Endothelial cell (in vitro differentiated cells): ENCODE data around the gene IGF2BP2. TPM values are rescaled to one million over a fixed set of nuclear protein-coding genes. Genes with fewer than 3 reads are reported as not detected.
"Not testable (repeated sequence)": the region's sequence is repeated elsewhere in the genome, so short reads cannot be mapped to it uniquely, and the experiment has no call there.

Experiments
- DNase-seq: peaks from one replicate; pipeline ENCODE4 v3.0.0; 2021; ENCODE audit warnings: low spot score
- H3K27ac Mint-ChIP-seq: one replicate; pipeline ENCODE4 v1.8.0; 2021; ENCODE audit warnings: mixed read lengths, inconsistent platforms; ENCODE audit not compliant: unreplicated experiment
- H3K27me3 Mint-ChIP-seq: one replicate; pipeline ENCODE4 v1.8.0; 2021; ENCODE audit warnings: mild to moderate bottlenecking, moderate library complexity, mixed read lengths, inconsistent platforms; ENCODE audit not compliant: unreplicated experiment
- H3K36me3 Mint-ChIP-seq: one replicate; pipeline ENCODE4 v1.8.0; 2021; ENCODE audit warnings: mild to moderate bottlenecking, low read depth, mixed read lengths, inconsistent platforms; ENCODE audit not compliant: unreplicated experiment
- H3K4me1 Mint-ChIP-seq: one replicate; pipeline ENCODE4 v1.8.0; 2021; ENCODE audit warnings: mild to moderate bottlenecking, mixed read lengths, inconsistent platforms; ENCODE audit not compliant: unreplicated experiment
- H3K4me3 Mint-ChIP-seq: one replicate; pipeline ENCODE4 v1.8.0; 2021; ENCODE audit warnings: mild to moderate bottlenecking, mixed read lengths, inconsistent platforms; ENCODE audit not compliant: unreplicated experiment
- H3K9me3 Mint-ChIP-seq: one replicate; pipeline ENCODE4 v1.8.0; 2021; ENCODE audit warnings: mixed read lengths, inconsistent platforms; ENCODE audit not compliant: unreplicated experiment
- total RNA-seq: library from RNA; stranded (reverse); fragmentation: NEBNext Ultra II Directional; extraction: Animal tissue kit (Norgen Biotek cat#: 25700); gene quantifications from one replicate; pipeline ENCODE4 v1.2.1, GENCODE V29; 2021; ENCODE audit not compliant: unreplicated experiment
- TF ChIP-seq, protein P1 (sequence below): fragments of 200-600 bp; sonication (generic); IDR thresholded peaks from one replicate; pipeline ENCODE4 v1.5.0; 2021; ENCODE audit warnings: antibody characterized with exemption; ENCODE audit not compliant: unreplicated experiment

Gene IGF2BP2
- total RNA-seq, 1 donor from 2014 or later: 165 TPM

DNA sequence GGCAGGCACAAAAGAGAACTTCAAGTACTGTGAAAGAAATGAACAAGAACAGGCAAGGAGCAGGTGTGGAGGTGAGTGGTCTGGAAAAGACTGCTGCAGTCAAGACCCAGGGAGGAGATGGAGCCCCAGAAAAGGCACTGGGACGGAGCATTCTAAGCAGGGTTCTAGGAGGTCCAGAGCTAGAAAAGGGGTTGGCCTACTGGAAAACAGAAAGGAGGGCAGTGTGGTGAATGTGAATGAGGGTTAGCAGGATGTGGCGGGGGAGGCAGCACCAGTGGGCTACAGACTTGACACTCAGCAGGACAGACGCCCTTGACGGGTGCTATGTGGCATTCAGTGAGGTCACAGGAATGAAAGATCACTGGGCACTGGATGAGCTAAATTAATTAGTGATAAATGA, 163.1 kb downstream of the IGF2BP2 start:
- H3K27me3 Mint-ChIP-seq: peaks cover 8% of the 10 kb centered on the region
- peaks cover 7% of the 10 kb centered on the region for H3K4me1 Mint-ChIP-seq
- no peak for DNase-seq
- peaks cover 47% of the 10 kb centered on the region for H3K36me3 Mint-ChIP-seq
- peak overlapping the region; percentile 44 for H3K27ac Mint-ChIP-seq
- H3K4me3 Mint-ChIP-seq: peak overlapping the region; percentile 51
- TF ChIP-seq, protein P1, sequence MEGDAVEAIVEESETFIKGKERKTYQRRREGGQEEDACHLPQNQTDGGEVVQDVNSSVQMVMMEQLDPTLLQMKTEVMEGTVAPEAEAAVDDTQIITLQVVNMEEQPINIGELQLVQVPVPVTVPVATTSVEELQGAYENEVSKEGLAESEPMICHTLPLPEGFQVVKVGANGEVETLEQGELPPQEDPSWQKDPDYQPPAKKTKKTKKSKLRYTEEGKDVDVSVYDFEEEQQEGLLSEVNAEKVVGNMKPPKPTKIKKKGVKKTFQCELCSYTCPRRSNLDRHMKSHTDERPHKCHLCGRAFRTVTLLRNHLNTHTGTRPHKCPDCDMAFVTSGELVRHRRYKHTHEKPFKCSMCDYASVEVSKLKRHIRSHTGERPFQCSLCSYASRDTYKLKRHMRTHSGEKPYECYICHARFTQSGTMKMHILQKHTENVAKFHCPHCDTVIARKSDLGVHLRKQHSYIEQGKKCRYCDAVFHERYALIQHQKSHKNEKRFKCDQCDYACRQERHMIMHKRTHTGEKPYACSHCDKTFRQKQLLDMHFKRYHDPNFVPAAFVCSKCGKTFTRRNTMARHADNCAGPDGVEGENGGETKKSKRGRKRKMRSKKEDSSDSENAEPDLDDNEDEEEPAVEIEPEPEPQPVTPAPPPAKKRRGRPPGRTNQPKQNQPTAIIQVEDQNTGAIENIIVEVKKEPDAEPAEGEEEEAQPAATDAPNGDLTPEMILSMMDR: no peak
- H3K9me3 Mint-ChIP-seq: no peaks in the 10 kb centered on the region

DNA sequence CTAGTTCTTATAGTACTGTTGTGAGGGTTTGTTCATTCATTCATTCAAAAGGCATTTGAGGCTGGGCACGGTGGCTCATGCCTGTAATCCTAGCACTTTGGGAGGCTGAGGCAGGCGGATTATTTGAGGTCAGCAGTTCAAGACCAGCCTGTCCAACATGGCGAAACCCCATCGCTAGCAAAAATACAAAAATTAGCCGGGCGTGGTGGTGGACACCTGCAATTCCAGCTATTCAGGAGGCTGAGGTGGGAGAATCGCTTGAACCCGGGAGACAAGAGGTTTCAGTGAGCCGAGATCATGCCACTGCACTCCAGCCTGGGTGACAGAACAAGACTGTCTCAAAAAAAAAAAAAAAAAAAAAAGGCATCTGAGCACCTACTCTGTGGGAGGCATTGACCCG, 163.5 kb downstream of the IGF2BP2 start:
- H3K9me3 Mint-ChIP-seq, H3K27ac Mint-ChIP-seq, DNase-seq, H3K4me3 Mint-ChIP-seq, H3K4me1 Mint-ChIP-seq: not testable (repeated sequence)
- H3K27me3 Mint-ChIP-seq: peaks cover 12% of the 10 kb centered on the region
- peaks cover 49% of the 10 kb centered on the region for H3K36me3 Mint-ChIP-seq

DNA sequence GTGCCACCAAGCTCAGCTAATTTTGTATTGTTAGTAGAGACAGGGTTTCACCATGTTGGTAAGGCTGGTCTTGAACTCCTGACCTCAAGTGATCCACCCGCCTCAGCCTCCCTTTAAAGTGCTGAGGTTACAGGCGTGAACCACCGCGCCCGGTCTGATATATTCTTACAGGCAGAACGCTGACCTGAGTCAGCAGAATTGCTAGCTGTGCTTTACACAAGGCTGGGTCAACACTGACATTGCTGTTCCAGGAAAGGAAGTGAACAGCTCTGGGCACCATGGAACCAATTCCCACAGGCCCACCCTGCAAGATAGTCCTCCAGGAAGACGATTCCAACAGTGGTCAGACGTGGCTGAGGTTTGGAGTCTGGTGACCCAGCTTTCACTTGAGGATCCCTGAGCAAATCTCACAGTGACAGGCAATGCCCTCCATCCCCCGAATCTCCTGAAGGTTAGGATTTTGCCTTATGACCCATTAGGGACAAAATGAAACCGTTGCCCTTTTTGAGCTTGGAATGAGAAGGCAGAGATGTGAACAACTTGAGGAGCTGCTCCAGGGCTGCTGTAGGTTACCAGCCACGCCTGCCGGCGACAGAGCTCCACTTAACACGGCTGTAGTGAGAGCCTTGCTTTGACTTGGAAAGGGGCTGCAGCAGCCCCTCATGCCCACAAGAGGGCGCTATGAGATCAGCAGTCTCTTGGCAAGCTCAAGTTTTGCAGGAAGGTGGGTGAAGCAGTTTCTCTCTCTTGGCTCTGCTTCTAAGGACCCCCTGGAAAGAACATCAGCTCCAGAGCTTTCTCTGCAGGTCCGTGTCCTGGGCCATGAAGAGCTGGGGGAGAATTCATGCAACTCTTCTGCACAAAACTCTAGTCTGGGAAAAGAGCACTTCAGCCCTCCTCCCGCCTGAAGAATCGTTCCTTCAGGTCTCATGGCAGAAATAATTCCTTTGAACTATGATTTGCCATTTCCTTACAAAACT, 164.6 kb downstream of the IGF2BP2 start:
- Mint-ChIP-seq H3K4me3 (no peak overlapping the region), H3K36me3 (peaks cover 49% of the 10 kb centered on the region), H3K4me1 (peaks cover 7% of the 10 kb centered on the region), H3K9me3 (no peaks in the 10 kb centered on the region), H3K27me3 (peaks cover 12% of the 10 kb centered on the region), H3K27ac (no peak overlapping the region)
- TF ChIP-seq, protein P1: peak; percentile 95
- DNase-seq: peak; percentile 84

DNA sequence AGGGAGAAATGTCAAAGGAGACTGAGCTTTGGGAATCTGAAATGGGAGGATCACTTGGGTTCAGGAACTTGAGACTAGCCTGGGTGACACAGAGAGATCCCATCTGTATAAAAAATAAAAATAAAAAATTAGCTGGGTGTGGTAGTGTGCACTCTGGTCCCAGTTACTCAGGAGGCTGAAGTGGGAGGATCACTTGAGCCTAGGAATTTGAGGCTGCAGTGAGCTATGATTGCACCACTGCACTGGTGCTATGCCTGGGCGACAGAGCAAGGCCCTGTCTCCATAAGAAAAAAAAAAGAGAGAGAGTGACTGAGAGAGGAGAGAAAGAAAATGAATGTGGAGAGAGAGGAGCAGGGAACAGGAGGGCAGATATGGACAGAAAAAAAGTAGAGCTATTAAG, 165.9 kb downstream of the IGF2BP2 start:
- H3K4me1 Mint-ChIP-seq: peaks cover 7% of the 10 kb centered on the region
- peaks cover 46% of the 10 kb centered on the region for H3K36me3 Mint-ChIP-seq
- DNase-seq: no peak
- TF ChIP-seq, protein P1: no peak
- peaks cover 14% of the 10 kb centered on the region for H3K27me3 Mint-ChIP-seq
- peak overlapping the region; percentile 70 for H3K4me3 Mint-ChIP-seq
- H3K9me3 Mint-ChIP-seq: no peaks in the 10 kb centered on the region
- H3K27ac Mint-ChIP-seq: peak overlapping the region; percentile 22

DNA sequence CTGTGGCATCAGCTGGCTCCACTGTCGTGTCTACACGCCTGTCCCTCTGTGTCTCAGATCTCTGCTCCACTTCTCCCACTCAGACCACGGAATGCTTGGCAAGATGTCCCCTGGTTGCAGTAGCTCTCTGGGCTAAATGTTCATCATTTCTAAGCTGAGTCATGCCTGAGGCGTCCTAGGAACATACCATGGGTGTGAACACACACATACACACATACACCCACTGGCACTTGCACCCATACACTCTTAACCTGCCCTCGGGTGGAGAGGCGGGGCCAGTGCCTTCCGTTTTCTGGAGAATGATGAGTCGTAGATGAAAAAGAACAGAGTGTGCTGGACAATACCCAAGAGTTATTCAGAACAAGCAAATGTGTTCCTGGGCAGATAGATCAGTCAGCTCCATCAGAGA, 166.3 kb downstream of the IGF2BP2 start:
- Mint-ChIP-seq H3K27ac (peak overlapping the region; percentile 22), H3K4me1 (peaks cover 7% of the 10 kb centered on the region)

More for the DNA sequence above, 166.3 kb downstream of the IGF2BP2 start:
- H3K4me3 Mint-ChIP-seq: peak overlapping the region; percentile 70
- H3K27me3 Mint-ChIP-seq: peaks cover 12% of the 10 kb centered on the region
- DNase-seq: no peak
- H3K9me3 Mint-ChIP-seq: no peaks in the 10 kb centered on the region
- TF ChIP-seq, protein P1: no peak
- H3K36me3 Mint-ChIP-seq: peaks cover 47% of the 10 kb centered on the region
